ENCODE data around the gene ZNF438.
"Not testable (repeated sequence)": the region's sequence is repeated elsewhere in the genome, so short reads cannot be mapped to it uniquely, and the experiment has no call there.

ZNF438 gene

DNA sequence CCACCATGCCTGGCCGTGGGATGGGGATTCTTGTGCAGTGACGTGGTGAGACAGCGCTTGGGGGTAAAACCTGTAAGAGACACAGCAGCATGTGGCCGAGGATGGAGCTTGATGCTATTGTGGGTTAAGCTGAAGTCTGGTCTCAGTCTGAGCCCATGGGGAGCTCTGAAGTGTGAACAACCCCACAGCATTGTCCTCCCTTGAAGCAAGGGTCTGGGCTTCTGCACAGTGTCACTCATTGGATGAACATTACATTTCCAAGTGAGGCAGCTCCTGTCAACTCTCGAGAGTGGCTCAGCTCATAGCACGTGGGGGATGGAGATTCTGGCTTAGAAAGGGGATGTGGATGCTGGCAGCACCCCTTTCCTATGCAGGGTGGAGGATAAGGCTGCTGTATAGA lies 32.2 kb upstream of the ZNF438 start:
- DNase-seq (ENCODE audit: low read depth) = no peak
- no peak for TF ChIP-seq CTCF (conservative IDR thresholded peaks at IDR 0.05; ENCODE audit: low read depth, low read length)
- no peak overlapping the region for H3K4me3 ChIP-seq (ENCODE audit: low read depth, low read length)

GRCh38 chr10:31062856-31063255 lies 31.2 kb upstream of the ZNF438 start:
- no peak overlapping the region for H3K4me3 ChIP-seq (ENCODE audit: low read depth, low read length)
- no peak for TF ChIP-seq CTCF (conservative IDR thresholded peaks at IDR 0.05; ENCODE audit: low read depth, low read length)
- peak; percentile 26 for DNase-seq (ENCODE audit: low read depth)

GRCh38 chr10:31061941-31062340 lies 30.3 kb upstream of the ZNF438 start:
- no peak for TF ChIP-seq CTCF (conservative IDR thresholded peaks at IDR 0.05; ENCODE audit: low read depth, low read length)
- no peak overlapping the region for H3K4me3 ChIP-seq (ENCODE audit: low read depth, low read length)
- no peak for DNase-seq (ENCODE audit: low read depth)

DNA sequence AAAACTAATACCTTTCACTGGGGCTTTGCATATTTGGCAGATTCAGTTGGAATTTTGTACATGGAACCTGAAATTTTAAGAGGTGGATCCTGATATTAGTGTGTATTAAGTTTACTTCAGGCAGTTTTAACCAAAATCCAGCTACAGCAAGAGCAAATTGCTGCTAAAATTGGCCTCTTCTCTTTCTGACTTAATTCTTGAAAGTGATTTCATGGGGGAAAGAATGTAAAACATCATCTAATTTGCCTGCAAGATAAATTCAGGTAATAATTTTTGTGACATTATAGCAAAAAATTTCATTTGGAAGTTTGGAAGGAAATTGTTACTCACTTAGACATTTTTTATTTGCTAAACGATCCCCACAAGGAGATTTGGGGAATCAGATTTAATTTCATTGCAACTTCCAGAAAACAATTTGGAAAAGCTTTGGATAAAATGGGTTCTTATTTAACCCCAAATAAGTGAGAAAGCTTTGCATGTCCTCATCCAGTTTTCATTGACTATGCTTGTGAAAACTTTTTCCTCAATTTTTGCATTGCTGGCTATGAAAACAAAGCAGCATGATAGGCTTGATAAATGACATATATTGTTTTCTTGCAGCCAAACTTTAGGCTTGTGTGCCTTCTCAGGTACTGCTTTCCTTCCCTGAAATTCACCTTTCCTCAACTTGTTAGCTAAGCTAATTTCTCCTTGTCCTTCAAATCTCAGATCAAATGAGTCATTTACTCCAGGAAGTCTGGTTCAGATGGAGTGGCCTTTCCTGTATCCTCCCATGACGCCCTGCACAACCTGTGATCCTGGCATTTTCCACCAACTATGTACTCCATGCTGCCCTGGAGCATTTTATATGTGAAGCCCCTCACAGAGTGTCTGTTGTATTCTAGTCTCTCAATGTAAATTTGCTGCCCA lies 27.4 kb upstream of the ZNF438 start:
- H3K4me3 ChIP-seq (ENCODE audit: low read depth, low read length) = no peak overlapping the region
- DNase-seq (ENCODE audit: low read depth) = no peak
- TF ChIP-seq CTCF (conservative IDR thresholded peaks at IDR 0.05; ENCODE audit: low read depth, low read length) = no peak

DNA sequence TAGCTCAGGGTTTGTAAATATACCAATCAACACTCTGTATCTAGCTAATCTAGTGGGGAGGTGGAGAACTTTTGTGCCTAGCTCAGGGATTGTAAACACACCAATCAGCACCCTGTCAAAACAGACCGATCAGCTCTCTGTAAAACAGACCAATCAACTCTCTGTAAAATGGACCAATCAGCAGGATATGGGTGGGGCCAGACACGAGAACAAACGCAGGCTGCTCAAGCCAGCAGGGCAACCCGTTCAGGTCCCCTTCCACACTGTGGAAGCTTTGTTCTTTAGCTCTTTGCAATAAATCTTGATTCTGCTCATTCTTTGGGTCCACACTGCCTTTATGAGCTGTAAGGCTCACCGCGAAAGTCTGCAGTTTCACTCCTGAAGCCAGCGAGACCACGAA lies 25.0 kb upstream of the ZNF438 start:
- H3K4me3 ChIP-seq (ENCODE audit: low read depth, low read length); DNase-seq (ENCODE audit: low read depth): not testable (repeated sequence)

GRCh38 chr10:31055573-31056251 lies 24.0 kb upstream of the ZNF438 start:
- H3K4me3 ChIP-seq (ENCODE audit: low read depth, low read length) = no peak overlapping the region
- TF ChIP-seq CTCF (conservative IDR thresholded peaks at IDR 0.05; ENCODE audit: low read depth, low read length) = no peak
- DNase-seq (ENCODE audit: low read depth) = no peak

DNA sequence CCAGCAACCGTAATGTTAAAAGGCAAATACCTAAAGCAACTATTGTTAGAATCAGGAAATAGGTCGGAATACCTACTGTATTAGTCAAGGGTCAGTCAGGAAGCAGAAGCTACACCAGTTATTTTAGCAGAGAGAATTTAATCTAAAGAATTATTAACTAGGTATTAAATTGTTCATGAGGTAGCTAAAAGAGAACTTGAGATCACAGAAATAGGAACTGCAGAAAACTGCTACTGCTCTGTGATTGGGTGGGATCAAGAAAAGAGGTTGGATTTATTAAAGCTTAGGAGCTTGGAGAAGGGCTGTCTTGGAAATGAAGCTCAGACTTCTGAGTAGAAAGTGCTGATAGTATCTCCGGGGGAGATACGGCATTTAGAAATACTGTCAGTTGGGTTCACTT lies 20.0 kb upstream of the ZNF438 start:
- no peak overlapping the region for H3K4me3 ChIP-seq (ENCODE audit: low read depth, low read length)
- DNase-seq (ENCODE audit: low read depth) = peak; percentile 71
- TF ChIP-seq CTCF (conservative IDR thresholded peaks at IDR 0.05; ENCODE audit: low read depth, low read length) = no peak
